Left cardiac atrium (tissue), 4 donors: Measurements from ENCODE around the gene TOPAZ1. TPM values are rescaled to one million over a fixed set of nuclear protein-coding genes. Genes with fewer than 3 reads are reported as not detected.
"Not testable (repeated sequence)": the region's sequence is repeated elsewhere in the genome, so short reads cannot be mapped to it uniquely, and the experiment has no call there.

Experiments used
- ATAC-seq, 2 donors: fragments of 200-7000 bp; cut with Tn5 transposase; one replicate each; pipeline ENCODE4 v1.9.1; 2020; ENCODE audit warnings: mild to moderate bottlenecking in 2 of 2, moderate library complexity in 2 of 2
- DNase-seq: peaks from one replicate; pipeline ENCODE4 v3.0.0-alpha.2; 2020
- intact Hi-C, 2 donors: fragments of 100-400 bp; cut with DNase I; formaldehyde crosslinking; loops; one replicate each; pipeline versions ENCODE4 v1.14.1 to v1.15.1; 2022 to 2023
- total RNA-seq, 2 donors: library from RNA; stranded (reverse); fragmentation: NEBNext Ultra II Directional; extraction: Animal tissue kit (Norgen Biotek cat#: 25700); gene quantifications; one replicate each; pipeline ENCODE4 v1.2.1, GENCODE V29; 2021
- donor health status: DM: no; HTN: yes; CAD: no.
- donor health status: DM: no; HTN: yes; CAD: no; lungs with severe emphysema.
- donor health status: DM: yes; HTN: yes; CAD: no.
- donor health status: Dilated cardiomyopathy.

The TOPAZ1 gene
- total RNA-seq, 2 donors from 2014 or later, result not detected

DNA sequence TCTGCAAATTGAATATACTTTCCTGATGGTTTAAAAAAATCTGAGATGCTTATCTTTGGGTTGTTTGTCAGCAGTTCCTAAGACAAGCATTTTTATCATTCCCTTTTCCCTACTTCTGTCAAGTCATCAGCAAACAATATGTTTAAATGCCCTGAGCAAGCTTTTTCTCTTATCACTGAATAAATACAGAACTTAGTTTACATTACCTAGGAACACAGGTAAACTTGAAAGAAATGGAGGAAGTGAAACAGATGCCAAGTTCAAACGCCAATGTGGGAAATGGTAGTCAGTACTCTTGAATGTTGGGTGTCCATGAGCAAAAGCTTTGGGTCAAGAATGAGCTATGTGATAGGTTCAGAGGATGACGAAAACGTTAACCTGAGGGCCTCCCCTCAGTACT lies 79.6 kb downstream of the TOPAZ1 start:
- intact Hi-C loops, result loop anchor here in 1 of 2 donors (10.0 kb wide), 1 partner anchor 323 kb away; the partner anchor contains the start of gene ZNF35
- ATAC-seq (no peak), DNase-seq (no peak)

DNA sequence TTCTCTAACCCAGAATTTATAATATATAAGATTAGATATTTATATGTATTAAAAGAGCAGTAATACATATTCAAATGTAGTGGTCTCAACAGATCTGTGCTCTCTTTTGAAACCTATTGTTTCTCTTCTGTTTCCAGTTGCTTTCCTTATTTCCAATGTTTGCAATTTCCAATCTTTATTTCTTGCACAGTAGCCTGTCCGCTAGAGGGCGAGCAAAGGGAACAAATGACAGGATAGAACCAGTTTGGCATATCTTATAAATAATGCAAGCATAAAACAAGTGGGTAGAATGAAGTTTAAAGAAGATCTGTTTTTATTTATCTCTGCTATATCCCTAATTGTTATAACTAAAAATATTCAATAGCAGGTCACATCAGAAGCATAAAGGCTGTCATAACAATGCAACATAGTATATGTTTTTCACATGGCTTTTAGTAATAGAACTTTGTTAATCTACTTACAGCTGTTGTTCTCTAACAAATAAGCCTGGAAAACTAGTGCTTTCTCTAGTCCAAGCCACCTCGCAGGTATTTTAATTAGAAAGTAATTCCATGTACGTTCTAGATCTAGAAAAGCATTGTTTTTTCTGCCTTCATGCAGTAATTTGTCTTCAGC lies 81.8 kb downstream of the TOPAZ1 start:
- ATAC-seq (peak in 1 of 2 donors; percentile 31), DNase-seq (peak; percentile 76)
- intact Hi-C loops, result loop anchor here in 1 of 2 donors (10.0 kb wide), 1 partner anchor 321 kb away; the partner anchor contains the start of gene ZNF35

DNA sequence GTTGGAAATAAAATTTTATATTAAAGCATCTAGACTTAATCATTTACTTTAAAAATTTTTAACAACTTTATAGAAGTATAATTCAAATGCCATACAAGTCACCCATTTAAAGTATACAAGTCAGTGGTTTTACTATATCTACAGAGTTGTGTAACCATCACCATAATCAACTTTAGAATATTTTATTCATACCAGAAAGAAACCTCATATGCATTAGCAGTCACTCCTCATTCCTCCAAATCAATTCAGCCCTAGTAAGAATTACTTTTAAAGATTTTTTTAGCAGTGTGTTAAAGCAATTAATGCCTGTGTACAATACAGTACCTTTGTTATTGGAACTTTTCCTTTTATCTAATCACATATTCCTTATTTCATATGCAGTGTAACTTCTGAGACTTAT lies 82.9 kb downstream of the TOPAZ1 start:
- no peak for DNase-seq
- intact Hi-C loops, result loop anchor here in 1 of 2 donors (10.0 kb wide), 1 partner anchor 320 kb away; the partner anchor contains the start of gene ZNF35
- ATAC-seq, result no peak

DNA sequence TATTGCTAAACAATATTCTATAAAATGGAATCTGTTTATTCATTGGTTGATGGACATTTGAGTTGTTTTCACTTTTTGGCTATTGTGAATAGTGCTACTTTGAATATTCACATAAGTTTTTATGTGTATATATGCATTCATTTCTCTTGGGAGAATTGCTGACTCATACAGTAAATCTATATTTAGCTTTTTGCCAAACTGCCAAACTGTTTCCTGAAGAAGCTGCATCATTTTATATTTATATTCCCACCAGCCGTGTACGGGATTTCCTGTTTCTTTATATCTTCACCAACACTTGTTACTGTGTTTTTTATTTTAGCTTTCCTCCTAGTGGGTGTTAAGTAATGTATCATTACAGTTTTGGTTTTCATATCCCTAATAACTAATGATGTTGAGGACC lies 84.3 kb downstream of the TOPAZ1 start:
- DNase-seq (no peak), ATAC-seq (no peak)
- intact Hi-C loops, result loop anchor here in 1 of 2 donors (10.0 kb wide), 1 partner anchor 319 kb away; the partner anchor contains the start of gene ZNF35

DNA sequence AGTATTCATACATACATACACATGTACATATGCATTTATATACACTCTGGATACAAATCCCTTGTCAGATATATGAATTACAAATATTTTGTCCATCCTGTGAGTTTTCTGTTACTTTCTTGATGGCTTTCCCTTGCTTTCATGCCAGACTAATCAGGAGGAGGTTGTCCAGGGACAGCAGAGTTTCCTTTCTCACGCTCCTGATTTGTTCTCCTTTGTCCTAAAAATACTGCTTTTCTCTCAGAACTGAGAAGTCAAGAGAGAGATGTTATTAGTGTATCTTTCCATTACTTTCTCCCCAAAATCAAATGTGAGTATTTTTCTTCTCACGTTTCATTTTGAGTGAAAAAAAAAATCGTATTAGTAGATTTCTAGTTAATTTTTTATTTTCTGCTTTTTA lies 84.8 kb downstream of the TOPAZ1 start:
- intact Hi-C loops, result loop anchor here in 1 of 2 donors (10.0 kb wide), 1 partner anchor 318 kb away; the partner anchor contains the start of gene ZNF35
- ATAC-seq, result no peak
- DNase-seq, result no peak

DNA sequence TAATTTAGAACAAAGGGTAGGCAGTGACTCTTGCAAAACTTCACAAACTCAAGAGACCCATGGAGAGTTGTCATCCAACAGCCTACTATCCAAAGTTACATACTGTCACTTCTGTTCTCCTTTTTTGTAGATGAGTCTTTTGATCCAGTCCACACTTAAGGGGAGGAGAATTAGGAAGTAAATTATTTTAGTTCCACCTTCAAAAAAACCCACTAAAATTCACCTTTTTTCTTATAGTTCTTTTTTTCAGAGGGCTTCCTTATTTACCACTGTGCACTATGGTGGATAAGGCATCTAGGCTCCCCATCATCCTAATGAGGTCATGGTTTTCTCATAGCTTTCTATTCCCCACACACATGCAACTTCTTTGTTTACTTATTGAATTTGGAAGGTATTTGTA lies 88.3 kb downstream of the TOPAZ1 start:
- intact Hi-C loops, result loop anchor here in 1 of 2 donors (10.0 kb wide), 3 partner anchors 145 to 315 kb away; partner anchors contain the start of genes ZNF35 and ZNF445
- ATAC-seq (no peak), DNase-seq (no peak)

DNA sequence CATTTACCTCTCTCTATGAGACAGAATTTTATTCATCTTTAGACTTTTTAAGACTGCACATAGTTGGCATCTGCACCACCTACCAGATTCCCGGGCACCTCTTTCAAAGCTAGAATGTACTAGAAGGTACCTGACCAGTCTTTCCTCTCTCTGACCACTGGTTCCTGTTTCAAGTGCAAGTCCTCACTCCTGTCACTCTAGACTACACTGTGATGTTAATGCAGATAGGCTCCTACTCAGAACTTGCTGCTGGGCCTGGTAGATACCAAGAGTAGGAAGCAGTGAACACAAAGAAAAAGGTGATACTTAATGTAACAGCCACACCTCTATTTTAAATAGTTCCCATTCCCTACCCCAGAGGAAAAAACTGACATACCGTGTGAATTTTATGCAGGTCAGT lies 88.8 kb downstream of the TOPAZ1 start:
- no peak for DNase-seq
- ATAC-seq, result no peak
- intact Hi-C loops, result loop anchor here in 1 of 2 donors (10.0 kb wide), 2 partner anchors 144 to 184 kb away; partner anchors contain the start of gene ZNF445

DNA sequence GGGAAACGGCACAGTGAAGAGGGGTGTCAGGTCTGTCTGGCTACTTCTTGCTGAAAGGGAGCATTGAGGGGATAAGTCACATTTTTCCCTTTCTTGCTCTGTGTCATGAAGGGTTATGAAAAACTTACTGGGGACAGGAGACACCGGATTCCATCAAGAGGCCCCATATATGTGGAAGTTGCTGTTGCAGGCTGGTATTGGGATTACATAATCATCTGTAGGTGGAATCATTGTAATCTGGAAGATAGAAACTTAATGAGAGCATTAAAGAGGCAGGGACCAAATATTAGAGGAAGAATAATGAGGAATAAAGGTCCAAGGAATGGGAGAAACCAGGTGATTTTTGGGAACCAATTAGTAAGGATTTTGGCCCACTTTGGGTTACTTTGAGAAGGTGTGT lies 92.6 kb downstream of the TOPAZ1 start:
- DNase-seq, result no peak
- no peak for ATAC-seq
- intact Hi-C loops, result loop anchor here in 1 of 2 donors (10.0 kb wide), 2 partner anchors 140 to 180 kb away; partner anchors contain the start of gene ZNF445

DNA sequence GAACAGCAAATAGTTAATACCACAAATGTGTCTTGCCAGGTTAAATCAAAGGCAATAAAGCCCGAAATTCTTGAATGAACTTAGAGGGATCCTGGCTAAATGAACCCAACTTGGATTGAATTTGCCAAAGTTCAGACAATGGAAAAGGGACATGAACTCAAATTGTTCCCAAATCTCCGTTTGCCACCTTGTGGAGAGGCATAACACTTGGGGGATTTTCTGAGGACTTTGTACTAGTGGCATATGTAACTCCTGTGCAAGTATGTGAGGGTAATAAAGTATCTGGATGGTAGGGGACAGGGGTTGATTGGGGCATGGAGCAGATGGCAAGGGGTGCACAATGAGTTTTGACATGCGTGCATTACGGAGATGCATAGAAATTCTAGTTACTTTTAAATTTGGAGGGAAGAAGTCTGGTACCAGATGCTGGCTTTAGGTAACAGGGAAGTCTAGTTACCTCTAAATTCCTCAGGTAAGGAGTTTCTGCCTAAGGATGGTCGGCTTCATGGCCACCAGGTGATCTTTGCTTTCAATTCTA lies 95.6 kb downstream of the TOPAZ1 start:
- no peak for DNase-seq
- intact Hi-C loops, result loop anchor here in 1 of 2 donors (10.0 kb wide), 2 partner anchors 137 to 177 kb away; partner anchors contain the start of gene ZNF445
- ATAC-seq, result no peak

DNA sequence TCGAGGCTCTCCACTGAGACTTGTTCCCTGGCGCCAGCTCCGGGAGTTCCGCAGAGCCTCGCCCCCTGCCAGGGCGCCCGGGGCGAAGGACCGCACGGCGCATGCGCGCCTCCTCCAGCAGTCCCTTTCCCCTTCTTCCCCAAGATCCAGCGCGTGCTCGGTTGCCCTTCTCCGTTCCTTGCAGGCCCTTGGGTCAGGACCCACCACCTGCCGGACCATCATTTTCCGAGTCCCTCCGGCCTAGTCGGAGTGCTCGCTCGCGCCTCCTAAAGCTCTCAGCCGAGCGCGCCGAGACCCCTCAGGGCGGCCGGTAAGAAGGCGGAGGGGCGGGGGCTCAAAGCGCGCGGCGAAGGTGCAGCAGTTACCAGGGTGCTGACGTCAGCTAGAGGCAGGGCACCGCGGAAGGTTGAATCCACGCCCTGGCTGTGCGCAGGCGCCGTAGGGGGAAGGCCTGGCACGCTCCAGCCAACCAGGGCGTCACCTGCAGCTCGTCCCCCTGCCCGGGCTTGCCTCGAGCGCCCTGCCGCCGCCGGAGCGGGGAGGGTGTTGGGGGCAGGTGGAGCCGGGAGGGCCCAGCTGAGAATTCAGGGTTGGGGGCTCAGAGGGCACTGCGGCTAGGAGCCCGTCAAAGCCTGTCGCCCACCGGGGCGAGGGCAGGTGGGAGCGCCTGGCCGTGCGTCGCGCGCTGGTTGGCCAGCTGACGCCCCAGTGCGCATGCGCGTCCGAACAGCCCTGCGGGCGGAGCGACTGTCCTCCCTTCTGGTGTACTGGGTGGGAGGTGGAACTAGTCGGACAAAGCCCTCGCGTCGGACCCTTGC lies 96.5 kb downstream of the TOPAZ1 start, which contains the start of gene TCAIM:
Gene TCAIM, plus strand, starts transcription at position 757 of the 818 bp plus-strand sequence. CDS start 16,017 bp downstream, outside the sequence.
- DNase-seq, result peak; percentile 99
- ATAC-seq, result peak; percentile 97 to 98
- intact Hi-C loops, result loop anchor here in 1 of 2 donors (10.0 kb wide), 2 partner anchors 137 to 177 kb away; partner anchors contain the start of gene ZNF445

DNA sequence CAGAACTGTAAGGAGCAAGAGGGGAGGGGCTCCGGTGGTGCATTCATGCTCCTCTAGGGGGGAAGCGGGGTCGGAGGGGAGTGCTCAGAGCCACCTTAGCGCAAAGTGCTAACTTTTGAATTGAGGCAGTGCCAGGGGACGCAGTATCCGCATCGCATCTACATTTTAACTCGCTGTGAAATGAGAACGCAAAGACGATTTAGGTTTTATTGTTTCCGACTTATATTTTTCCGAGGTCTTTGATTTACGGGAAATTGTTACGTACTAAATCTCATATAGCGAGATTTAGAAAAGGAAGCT lies 97.1 kb downstream of the TOPAZ1 start:
- intact Hi-C loops, result loop anchor here in 1 of 2 donors (10.0 kb wide), 2 partner anchors 136 to 176 kb away; partner anchors contain the start of gene ZNF445
- DNase-seq (no peak), ATAC-seq (no peak)

DNA sequence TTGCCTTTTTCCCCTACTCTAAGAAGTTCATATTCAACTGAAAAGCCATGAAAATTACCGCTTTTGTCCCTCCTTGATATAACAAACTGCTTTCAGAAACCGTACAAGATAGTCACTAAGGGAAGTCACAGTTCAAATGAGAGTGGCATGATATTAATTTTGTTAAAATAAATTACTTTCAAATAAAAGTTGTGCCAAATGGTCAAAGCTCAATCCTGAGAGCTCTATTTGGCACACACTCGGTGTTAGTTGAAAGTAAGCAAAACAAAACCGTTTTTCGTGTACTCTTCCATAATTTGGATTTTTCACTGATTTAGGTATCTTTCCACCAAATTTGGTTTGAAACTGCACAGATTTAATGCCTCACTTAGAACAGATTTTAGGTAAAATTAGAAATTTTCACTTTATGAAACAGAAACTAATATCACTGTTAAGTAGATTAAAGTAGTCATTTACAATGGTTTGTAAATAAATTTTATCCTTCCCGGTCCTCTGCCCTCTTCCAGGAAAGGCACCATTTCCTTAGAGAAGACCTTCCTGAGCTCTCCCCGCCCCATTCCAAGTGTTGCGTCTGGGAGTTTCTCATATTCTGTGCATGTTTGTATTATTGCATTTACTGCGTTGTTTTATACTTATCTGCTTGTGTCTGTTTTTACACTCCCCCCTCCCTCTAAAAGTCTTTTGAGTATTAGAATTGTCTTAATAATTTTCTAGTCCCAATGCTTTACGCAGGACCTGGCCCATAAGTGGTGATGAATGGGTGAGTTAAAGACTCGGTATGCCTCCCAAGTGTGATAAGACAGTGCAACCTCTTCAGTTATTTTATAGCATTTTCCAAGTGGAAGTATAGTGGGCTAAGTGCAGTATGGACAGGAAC lies 97.7 kb downstream of the TOPAZ1 start:
- ATAC-seq (no peak), DNase-seq (no peak)
- intact Hi-C loops, result loop anchor here in 1 of 2 donors (10.0 kb wide), 2 partner anchors 135 to 175 kb away; partner anchors contain the start of gene ZNF445

DNA sequence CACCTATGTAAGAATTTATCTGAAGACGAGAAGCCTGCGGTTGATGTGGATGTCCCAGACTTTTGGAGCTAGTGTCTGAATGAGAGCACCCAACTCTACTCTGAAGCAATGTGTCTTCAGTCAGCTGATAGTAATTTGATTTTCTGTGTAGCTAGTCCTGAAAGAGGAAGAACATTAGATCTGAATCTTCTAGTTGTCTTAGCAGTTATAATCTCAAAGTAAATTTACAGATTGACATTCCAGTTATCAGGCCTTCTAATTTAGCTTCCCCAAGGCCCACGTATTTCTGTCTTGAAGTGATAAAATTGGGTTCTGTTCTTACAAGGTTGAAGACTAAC lies 98.3 kb downstream of the TOPAZ1 start:
- ATAC-seq (no peak), DNase-seq (no peak)
- intact Hi-C loops, result no loop called here

DNA sequence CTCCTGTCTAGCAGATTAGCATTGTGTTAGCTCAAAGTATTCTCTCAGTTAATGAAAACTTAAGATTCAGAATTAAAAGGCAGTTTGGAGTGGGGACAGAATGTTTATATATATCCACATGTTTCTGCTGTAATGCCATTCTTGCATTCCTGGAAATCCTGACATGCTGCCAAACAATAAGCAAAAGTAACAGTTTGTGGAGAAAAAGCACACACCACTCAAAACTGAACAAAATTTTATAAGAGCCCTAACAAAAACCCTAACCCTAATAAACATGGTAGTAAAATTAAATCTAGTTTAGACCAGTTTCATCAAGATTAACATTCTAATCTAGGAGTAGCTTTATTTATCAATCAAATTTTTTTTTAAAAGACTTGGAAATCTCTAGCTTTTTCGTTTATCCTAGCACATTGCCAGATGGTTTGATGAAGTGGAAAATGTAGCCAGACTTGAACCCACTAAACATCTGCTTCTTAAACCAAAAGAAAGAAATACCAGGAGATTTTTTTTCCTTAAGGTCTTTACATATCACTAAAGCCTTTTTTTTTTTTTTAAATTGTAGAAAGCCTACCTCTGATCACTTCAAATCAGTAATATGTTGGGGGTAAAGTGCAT lies 100.6 kb downstream of the TOPAZ1 start:
- no peak for DNase-seq
- intact Hi-C loops, result no loop called here
- no peak for ATAC-seq

DNA sequence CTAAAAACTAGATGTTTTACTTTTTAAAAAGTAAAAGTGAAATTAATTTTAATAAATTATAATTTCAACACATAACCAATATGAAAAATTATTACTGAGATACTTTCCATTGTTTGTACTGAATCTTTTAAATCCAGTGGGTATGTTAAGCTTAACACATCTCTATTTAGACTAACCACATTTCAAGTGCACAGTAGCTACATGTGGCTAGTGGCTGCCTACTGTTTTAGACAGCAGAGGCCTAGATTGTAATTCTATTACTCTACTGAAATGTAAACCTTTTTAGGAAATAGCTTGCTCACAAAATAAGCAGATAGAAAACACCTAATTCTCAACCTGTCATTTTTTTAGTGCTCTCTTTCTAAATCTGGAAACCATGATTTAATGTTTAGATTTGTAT lies 101.7 kb downstream of the TOPAZ1 start:
- intact Hi-C loops, result no loop called here
- no peak for DNase-seq
- ATAC-seq, result no peak

DNA sequence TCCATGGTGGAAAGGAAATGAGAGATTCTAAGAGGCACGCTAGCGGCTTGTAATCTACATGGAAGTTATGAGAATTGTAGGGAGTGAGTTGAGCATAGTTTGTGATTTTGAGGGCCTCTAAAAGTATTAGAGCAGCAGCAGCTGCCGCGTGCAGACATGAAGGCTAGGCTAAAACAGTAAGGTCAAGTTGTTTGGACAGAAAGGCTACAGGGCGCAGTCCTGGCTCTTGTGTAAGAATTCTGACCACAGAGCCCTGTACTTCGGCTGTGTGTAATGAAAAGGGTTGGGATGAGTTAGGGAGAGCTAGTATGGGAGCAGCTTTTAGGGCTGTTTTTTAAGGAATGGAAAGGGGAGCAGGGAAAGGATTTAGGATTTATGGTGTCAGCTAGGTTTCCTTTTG lies 104.9 kb downstream of the TOPAZ1 start:
- ATAC-seq, DNase-seq, intact Hi-C loops: not testable (repeated sequence)

DNA sequence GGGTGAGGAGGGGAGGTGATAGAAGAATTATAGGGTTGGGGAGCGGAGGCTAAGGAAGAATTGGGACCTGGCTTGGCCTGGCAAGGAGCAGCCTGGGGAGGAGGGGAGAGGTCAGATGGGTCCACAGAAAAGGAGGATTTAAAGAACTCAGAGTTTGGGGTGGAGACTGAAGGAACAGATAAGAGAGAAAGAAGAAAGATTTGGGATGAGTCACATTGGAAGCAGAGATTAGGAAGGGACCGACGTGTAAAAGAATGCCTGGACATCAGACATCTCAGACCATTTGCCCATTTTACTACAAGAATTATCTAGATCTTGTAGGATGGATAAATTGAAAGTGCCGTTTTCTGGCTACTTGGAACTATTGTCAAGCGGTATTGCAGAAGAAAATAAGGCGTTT lies 107.3 kb downstream of the TOPAZ1 start:
- ATAC-seq (no peak), DNase-seq (no peak)
- intact Hi-C loops, result no loop called here

DNA sequence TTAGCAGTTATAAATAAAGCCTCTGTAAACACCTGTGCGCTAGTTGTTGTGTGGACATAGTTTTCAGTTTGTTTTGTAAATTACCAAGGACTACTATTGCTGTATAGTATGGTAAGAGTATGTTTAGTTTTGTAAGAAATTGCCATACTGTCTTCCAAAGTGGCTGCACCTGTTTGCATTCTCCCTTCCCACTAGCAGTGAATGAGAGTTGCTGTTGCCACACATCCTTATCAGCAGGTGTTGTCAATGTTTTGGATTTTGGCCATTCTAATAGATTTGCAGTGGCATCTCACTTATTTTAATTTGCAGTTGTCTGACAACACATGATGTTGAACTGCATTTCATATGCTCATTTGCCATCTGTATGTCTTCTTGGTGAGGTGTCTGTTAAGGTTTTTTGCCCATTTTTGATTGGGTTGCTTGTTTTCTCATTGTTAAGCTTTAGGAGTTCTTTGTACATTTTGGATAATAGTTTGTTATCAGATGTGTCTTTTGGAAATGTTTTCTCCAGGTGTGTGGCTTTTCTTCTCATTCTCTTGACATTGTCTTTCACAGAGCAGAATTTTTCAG lies 111.8 kb downstream of the TOPAZ1 start:
- DNase-seq (no peak), ATAC-seq (no peak)

More for the DNA sequence above, 111.8 kb downstream of the TOPAZ1 start:
- intact Hi-C loops, result no loop called here
